HG02884 (cell line): ENCODE results near the gene FAM120A.

Source experiments
- ATAC-seq: cut with Tn5 transposase; IDR thresholded peaks from one replicate; pipeline ENCODE4 v1.9.1; 2021; ENCODE audit warnings: mild to moderate bottlenecking, moderate library complexity; ENCODE audit not compliant: unreplicated experiment

FAM120A gene

GRCh38 chr9:93447655-93448054, 3.8 kb upstream of the FAM120A start:
- no peak for ATAC-seq

DNA sequence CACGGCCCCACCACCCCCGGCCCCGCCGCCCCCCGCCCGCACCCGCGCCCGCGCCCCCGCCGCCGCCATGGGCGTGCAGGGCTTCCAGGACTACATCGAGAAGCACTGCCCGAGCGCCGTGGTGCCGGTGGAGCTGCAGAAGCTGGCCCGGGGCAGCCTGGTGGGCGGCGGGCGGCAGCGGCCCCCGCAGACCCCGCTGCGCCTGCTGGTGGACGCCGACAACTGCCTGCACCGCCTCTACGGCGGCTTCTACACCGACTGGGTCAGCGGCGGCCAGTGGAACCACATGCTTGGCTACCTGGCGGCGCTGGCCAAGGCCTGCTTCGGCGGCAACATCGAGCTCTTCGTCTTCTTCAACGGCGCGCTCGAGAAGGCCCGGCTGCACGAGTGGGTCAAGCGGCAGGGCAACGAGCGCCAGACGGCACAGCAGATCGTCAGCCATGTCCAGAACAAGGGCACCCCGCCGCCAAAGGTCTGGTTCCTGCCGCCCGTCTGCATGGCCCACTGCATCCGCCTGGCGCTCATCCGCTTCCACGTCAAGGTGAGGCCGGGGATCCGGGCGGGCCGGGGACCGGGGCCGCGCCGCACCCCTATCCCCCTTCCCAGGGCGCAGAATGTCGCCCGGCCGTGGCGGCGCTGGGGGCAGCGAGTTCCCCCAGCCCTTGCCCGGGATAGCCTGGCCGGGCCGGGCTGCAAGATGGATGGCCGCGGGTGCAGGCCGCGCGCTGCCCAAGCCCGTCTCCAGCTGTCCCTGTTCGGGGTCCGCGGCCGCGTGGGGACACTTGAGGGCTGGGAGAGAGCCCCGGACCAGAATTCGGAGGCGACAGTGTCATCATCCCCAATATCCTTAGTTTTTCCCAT, 594 bp downstream of the FAM120A start:
- ATAC-seq: no peak

DNA sequence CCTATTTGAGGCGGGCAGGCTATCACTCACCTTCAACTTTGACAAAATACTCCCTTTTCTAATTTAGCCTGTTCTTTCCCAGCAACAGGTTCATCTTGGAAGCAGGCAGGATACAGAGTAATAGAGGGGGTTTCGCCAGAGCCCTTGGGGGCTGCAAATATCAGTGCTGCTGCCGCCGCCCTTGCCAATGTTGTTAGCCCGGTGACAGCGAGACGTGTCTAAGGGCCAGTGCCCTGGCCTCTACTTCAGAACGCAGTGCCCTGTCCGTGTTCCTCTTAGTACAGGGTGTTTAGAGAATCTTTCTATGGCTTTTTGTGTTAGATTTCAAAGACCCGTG, 1.2 kb downstream of the FAM120A start:
- no peak for ATAC-seq

DNA sequence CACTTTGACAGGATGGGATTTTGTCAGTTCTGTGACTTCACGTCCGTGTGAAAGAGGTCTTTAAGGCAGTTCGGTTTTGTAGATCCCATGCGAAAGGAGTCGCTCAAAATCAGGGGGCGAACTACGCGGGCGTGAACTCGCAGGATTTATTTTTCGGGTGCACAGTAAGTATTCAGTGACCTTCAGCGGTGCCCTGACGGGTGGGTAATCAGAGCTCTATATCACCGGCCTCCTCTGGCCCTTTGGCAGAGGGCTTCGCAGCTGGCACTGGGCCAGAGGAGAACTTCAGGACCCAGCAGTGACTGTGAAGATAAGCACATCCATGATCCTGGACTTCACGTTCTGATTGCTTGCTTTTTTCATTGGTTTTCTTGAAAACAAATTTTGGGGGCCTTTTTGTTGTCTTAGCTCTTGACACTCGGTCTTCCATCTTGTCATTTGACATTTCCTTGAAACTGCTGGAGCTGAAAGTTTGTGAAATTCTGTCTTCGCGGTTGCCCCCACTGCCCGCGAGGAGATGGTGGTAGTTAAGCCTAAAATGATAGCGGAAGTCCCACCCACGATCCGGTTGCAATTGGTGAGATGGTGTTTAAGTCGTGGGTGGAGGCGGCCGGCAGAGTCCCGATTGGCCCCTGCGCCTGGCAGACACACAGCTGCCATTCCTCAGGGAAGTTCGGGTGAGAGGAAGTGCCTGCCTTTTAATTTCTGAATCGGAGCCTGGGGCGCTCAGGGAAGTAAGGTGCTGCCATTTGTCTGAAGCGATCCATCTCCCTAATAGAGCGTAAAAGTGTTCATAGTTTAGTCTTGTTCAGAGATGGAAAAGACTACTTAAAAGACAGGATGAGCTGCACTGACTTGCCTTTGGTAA, 1.8 kb downstream of the FAM120A start, which contains the start of gene FAM120AOS:
Gene FAM120AOS (minus strand): TSS at position 535 of the 868 bp plus-strand sequence. CDS start 872 bp downstream, outside the sequence.
- ATAC-seq: peak; percentile 60

DNA sequence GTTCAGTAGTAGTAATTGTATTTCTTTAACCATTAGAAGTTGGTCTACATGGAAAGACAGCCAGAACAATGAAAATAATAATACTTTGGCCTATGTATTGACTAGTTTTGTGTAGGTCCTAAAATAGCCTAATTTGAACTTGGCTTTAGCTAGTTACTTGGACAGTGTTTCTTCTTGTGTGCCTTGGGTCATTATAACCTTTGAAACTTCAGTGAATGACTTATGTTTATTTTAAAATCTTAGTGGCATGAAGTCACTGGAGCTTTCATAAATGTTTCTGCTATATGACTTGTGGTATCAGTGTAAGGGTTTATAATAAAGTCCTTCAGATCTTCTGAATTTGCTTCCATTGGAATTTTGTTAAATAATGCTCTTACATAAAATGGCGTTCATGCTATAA, 4.5 kb downstream of the FAM120A start:
- no peak for ATAC-seq

DNA sequence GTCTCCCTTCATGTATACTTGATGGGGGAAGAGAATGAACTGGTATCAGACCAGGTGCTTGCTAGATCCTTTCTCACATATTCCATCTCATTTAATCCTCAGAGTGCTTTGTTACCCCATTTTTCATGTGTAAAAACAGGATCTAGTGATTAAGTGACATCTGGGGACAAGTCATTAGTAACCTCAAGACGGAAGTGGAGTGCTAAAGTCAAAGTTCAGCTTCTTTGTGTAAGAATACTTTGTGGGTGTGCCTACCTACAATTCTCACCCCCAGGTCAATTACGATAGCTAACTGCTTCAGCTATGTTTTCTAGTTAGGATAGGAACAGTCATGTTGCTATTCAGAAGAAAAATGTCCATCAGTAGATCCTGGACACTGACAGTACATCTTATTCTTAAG, 5.0 kb downstream of the FAM120A start:
- no peak for ATAC-seq

- no peak for ATAC-seq
Observed at GRCh38 chr9:93457006-93457405, 5.5 kb downstream of the FAM120A start.

- ATAC-seq: no peak
Observed at GRCh38 chr9:93458712-93459111, 7.2 kb downstream of the FAM120A start.

- ATAC-seq: no peak
Observed at GRCh38 chr9:93459432-93459847, 8.0 kb downstream of the FAM120A start.

DNA sequence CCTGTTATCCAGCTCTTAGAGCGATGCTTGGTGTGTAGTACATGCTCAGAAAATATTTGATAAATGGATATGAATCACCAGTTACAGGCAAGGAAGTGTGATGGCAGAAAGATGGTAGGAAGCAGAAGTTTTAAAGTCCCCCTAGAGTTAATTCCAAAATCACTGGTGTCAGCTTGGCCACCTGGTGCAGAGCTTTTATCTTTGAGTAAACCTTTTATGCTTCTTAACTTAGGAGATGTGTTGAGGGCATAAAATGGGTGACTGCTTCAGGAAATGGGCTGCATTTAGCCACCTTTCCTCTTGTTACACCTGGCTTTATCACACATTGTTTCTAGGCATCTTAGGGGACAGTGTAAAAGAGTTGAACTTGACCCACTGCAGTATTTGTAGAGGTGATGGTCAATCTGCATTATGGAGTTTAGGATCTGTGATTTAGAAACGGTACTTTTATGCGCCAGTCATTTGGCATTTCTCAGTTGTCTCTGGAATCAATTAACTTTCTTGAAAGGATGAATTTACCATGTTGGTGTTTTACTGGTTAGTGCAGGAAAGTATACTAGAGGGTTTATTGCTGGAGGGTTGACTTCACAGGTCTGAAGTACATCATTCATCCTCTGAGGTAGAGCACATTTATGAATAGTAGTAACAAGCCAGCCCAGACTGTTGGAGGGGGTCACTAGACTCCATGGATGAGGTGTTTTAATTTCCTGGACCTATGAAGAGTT, 9.4 kb downstream of the FAM120A start:
- ATAC-seq: no peak

DNA sequence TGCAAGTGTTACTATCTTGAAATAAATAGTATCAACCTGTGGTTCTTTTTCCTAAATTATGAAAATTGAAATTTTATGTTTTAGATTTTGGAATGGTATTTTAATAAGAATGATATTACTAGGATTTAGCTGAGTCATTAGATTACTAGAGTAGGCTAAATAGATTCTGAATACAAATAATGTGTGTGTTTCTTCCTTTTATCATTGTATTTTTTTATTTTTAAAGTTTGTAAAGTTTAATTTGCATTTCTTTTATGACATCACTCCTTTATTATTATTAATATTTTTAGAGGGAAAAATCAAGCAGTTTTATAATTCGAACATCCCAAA, 9.9 kb downstream of the FAM120A start:
- no peak for ATAC-seq

DNA sequence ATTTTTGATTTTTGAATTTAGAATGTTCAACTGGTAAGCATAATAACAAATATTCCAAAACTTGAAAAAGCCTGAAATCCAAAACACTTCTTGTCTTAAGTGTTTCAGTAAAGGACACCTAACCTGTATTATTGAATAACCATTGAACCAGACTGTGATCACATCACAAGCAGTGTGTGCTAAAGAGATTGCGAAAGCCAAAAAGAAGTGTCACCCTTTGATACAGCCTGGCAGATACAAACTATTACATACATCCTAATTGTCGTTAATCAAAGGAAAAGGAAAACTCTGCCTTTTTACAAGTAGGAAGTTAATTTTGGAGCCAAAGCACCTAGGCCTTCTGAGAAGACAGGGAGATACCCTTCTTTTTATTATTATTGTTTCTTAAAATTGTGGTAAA, 10.3 kb downstream of the FAM120A start:
- no peak for ATAC-seq

DNA sequence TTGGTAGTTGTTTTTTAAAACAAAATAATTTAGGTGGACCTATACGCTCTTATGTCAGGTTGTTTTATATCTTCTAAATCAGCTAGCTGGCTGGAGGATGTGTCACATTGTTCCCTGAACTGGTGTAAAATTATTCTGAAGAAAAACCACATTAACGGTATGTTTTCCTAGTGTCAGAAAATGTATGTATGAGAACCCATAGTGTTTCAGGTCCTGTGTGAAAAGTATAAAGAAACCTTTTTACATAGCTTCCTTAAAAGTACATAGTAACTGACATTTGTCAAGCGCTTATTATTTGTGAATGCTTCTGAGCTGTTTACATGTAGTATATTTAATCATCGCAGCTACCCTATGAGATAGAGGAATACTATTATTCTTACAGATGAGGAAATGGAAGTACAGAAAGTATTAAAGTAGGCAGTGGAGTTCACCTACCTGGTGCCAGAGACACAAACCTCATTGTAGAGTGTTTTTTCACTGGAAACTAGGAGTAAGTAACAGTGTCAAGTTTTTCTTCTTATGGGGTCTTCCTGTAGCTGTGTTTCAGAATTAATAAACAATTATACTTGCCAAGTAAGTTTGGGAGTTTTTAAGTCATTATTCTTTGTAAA, 12.3 kb downstream of the FAM120A start:
- no peak for ATAC-seq

DNA sequence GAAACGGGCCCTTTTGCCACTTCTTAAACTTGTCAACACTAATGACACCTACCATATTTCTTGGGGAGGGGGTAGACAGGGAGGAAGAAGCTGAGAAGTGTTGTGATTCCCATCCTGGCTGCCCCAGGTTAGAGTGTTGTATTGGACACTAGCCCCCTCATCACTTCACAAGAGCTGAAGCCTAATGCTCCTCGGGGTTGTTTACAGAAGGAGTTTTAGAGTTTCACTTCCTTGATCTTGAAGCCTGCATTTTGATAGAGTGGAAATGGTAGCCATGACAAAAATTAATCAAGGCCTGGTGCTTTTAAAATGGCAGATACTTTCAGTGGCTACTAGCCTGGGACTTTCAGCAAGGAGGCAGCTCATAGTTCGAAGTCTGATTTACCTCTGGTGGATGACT, 12.9 kb downstream of the FAM120A start:
- ATAC-seq: no peak

- ATAC-seq: no peak
Observed at GRCh38 chr9:93464876-93465275, 13.4 kb downstream of the FAM120A start.

GRCh38 chr9:93465855-93466254, 14.4 kb downstream of the FAM120A start:
- ATAC-seq: no peak

DNA sequence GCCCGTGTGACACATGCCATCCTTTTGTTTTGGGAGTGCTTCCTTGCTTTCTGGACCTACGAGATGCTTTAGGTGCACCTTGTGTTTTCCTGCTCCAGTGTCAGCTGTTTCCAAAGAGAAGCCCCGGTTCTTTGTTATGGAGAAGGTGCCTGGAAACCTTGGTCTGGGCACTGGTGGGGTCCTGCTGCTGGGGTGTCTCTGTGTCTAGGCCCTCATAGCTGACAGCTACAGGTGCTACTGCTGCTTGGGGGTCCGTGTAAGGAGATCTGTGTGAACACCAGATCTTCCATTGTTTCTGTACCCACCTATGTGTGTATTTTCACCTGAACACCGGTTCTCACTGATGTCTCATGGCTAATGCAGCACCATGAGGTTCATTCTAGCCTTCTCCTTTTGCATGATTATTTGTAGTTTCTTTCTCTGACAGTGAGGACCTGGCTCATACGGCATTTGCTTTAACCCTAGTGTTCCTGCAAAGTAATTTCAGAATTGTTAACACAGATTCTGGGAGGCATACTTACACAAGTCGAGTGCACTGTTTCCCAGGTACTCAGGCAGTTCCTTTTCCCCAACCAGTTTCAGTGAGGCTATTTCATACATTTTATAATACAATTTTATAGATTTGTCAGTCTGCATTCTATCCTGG, 15.1 kb downstream of the FAM120A start:
- no peak for ATAC-seq

GRCh38 chr9:93467062-93467416, 15.6 kb downstream of the FAM120A start:
- no peak for ATAC-seq

DNA sequence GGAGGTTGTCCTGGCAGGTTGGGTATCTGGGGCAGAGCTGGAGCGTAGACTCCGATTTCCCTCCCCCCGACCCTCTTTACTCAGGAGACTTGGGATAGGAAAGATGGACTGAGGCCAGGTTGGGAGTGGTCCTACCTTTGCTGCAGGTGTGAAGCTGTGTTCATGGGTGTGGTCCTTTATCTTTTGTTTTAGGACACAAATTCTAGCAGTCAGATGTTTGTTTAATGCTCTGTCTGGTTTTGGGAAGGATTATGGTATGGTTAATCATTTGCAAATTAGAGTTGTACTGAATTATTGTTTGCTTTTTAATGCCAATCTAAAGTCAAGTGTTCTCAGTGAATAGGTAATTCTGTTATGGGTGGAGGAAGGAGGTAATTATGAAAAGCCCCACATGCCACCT, 16.0 kb downstream of the FAM120A start:
- ATAC-seq: no peak

DNA sequence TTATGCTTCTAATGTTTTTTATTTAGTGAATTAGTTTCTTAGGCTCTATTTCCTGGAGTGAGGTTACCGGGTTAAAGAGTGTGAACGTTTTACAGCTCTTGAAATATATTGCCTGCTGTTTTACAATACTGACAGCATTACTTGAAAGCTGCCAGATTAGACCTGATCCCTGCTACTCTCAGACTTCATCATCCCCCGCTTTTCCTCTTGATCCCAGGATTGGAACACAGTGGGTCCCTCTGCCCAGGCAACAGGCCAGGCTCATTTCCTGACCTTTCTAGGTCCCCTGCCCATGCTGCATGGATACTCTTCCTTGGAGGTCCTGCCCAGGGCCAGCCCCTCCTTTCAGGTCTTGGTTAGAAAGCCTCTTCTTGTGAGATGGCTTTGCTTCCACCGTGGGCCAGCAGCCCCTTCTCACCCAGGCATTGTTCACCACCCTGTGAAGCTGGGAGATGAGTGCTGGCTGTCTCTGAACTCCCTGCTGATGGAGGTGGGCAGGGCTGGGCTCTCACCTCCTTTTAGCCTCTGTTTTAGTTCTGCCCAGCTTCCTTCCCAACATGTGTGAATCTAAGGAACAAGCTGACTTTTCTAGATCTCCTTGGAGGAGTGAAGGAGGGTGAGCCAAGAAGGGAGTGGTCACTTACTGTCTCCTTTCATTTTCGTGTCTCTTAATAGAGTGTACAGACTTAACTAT, 17.4 kb downstream of the FAM120A start:
- ATAC-seq: no peak
